ENCODE measurements around the gene CFDP1. TPM values are rescaled to one million over a fixed set of nuclear protein-coding genes. Genes with fewer than 3 reads are reported as not detected.

Gene CFDP1
- total and polyA plus RNA-seq, 2 donors (not counting 1 experiment from before 2014, with no cell fraction given) = 6.3 to 42.8 TPM

DNA sequence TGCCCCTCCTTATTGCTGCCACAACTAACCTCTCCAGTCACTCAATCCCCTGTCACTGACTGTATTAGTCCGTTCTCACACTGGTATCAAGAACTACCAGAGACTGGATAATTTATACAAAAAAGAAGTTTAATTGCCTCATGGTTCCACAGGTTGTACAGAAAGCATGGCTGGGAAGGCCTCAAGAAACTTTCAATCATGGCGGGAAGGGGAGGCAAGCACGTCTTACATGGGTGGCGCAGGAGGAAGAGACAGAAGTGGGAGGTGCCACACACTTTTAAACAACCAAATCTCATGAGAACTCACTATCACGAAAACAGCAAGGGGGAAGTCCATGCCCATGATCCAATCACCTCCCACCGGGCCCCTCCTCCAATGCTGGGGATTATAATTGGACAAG, 95.9 kb downstream of the CFDP1 start:
- no peak overlapping the region for H3K4me2 ChIP-seq (replicated peaks; ENCODE audit: low read depth, low read length, poor library complexity, severe bottlenecking)
- H4K20me1 ChIP-seq (ENCODE audit: control insufficient read depth, insufficient read depth, low read length, poor library complexity, severe bottlenecking) = peaks cover 41% of the 10 kb centered on the region
- Mint-ChIP-seq H3K27me3 (peaks cover 81% of the 10 kb centered on the region), H3K27ac (no peak overlapping the region), H3K9me3 (ENCODE audit: insufficient read depth) (no peaks in the 10 kb centered on the region), H3K4me1 (peaks cover 14% of the 10 kb centered on the region), H3K4me3 (no peak overlapping the region)
- 100% methylated on average over 1 of the region's 6 CpGs for WGBS (ENCODE audit: insufficient coverage)
- H2AFZ ChIP-seq (ENCODE audit: insufficient read depth, low read depth, low read length, poor library complexity, severe bottlenecking) = no peak overlapping the region
- DNase-seq = no peak
- H3K27ac ChIP-seq (ENCODE audit: low read length in 2 of 2) = no peak overlapping the region
- ChIA-PET POLR2A (no interaction called here), CTCF (no interaction called here)
- ATAC-seq (ENCODE audit: low read depth) = no peak
- no peak overlapping the region for H3K4me3 ChIP-seq (ENCODE audit: control extremely low read depth in 1 of 5, extremely low read depth in 1 of 5, insufficient read depth in 1 of 5, low read depth in 2 of 5, low read length in 4 of 5)
- no peak overlapping the region for H3K9ac ChIP-seq (ENCODE audit: low read length)
- H3K79me2 ChIP-seq (ENCODE audit: control insufficient read depth, insufficient read depth, low read length) = no peaks in the 10 kb centered on the region
- no peak for TF ChIP-seq CTCF (IDR thresholded peaks at IDR 0.05)
- TF ChIP-seq EZH2 (IDR thresholded peaks at IDR 0.05; ENCODE audit: borderline replicate concordance, insufficient read depth, low read depth, low read length, poor library complexity, severe bottlenecking) = no peak
- H3K27me3 ChIP-seq (replicated peaks in 1 of 4; ENCODE audit: control extremely low read depth in 1 of 4, control insufficient read depth in 3 of 4, insufficient read depth in 4 of 4, low read length in 3 of 4) = peaks cover 0 to 55% (median 42%) of the 10 kb centered on the region in 4 experiments
- no peaks in the 10 kb centered on the region for H3K9me3 ChIP-seq (ENCODE audit: control extremely low read depth in 1 of 3, control insufficient read depth in 2 of 3, insufficient read depth in 1 of 3, low read length in 2 of 3)
- H3K4me1 ChIP-seq (ENCODE audit: control insufficient read depth in 2 of 2, insufficient read depth in 2 of 2, low read length in 2 of 2) = peaks cover 12 to 18% of the 10 kb centered on the region in 2 donors
- H3K36me3 ChIP-seq (replicated peaks in 1 of 2; ENCODE audit: control extremely low read depth in 1 of 2, control insufficient read depth in 1 of 2, extremely low read depth in 1 of 2, insufficient read depth in 2 of 2, low read length in 1 of 2) = peaks cover 0 to 6% of the 10 kb centered on the region in 2 experiments
- intact Hi-C loops (cut with micrococcal nuclease) = no loop called here

DNA sequence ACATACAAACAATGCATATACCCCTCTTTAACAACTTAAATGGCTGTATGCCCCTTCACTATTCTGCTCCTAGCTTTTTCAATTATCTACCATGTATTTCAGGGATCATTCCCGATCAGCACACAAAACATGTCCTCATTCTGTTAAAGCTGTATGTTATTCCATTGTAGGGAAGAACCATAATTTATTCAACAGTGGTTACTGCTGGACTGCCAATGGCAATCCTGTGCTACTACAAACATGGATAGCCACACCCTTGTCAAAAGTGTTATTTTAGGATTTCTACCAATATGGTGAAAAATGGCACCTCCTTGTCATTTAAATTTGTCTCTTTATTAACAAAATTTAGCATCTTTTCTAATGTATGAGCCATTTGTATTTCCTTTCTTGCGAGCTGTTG, 96.8 kb downstream of the CFDP1 start:
- no peak overlapping the region for H3K27ac Mint-ChIP-seq

More for the DNA sequence above, 96.8 kb downstream of the CFDP1 start:
- no peaks in the 10 kb centered on the region for H3K9me3 Mint-ChIP-seq (ENCODE audit: insufficient read depth)
- H3K27me3 ChIP-seq (replicated peaks in 1 of 4; ENCODE audit: control extremely low read depth in 1 of 4, control insufficient read depth in 3 of 4, insufficient read depth in 4 of 4, low read length in 3 of 4) = peaks cover 0 to 63% (median 41%) of the 10 kb centered on the region in 4 experiments
- CTCF ChIA-PET = no interaction called here
- no peaks in the 10 kb centered on the region for H3K9me3 ChIP-seq (ENCODE audit: control extremely low read depth in 1 of 3, control insufficient read depth in 2 of 3, insufficient read depth in 1 of 3, low read length in 2 of 3)
- ATAC-seq (ENCODE audit: low read depth) (no peak), DNase-seq (no peak)
- H3K4me2 ChIP-seq (replicated peaks; ENCODE audit: low read depth, low read length, poor library complexity, severe bottlenecking) = no peak overlapping the region
- H3K36me3 ChIP-seq (replicated peaks in 1 of 2; ENCODE audit: control extremely low read depth in 1 of 2, control insufficient read depth in 1 of 2, extremely low read depth in 1 of 2, insufficient read depth in 2 of 2, low read length in 1 of 2) = peaks cover 0 to 6% of the 10 kb centered on the region in 2 experiments
- POLR2A ChIA-PET = no interaction called here
- H2AFZ ChIP-seq (ENCODE audit: insufficient read depth, low read depth, low read length, poor library complexity, severe bottlenecking) = no peak overlapping the region
- intact Hi-C loops (cut with micrococcal nuclease) = no loop called here
- H3K9ac ChIP-seq (ENCODE audit: low read length) = no peak overlapping the region
- peaks cover 36% of the 10 kb centered on the region for H4K20me1 ChIP-seq (ENCODE audit: control insufficient read depth, insufficient read depth, low read length, poor library complexity, severe bottlenecking)
- TF ChIP-seq EZH2 (IDR thresholded peaks at IDR 0.05; ENCODE audit: borderline replicate concordance, insufficient read depth, low read depth, low read length, poor library complexity, severe bottlenecking) (no peak), CTCF (IDR thresholded peaks at IDR 0.05) (no peak)
- WGBS (ENCODE audit: insufficient coverage) = 100% methylated on average over 1 of the region's 2 CpGs
- H3K79me2 ChIP-seq (ENCODE audit: control insufficient read depth, insufficient read depth, low read length) = no peaks in the 10 kb centered on the region
- H3K27me3 Mint-ChIP-seq = peaks cover 78% of the 10 kb centered on the region
- no peak overlapping the region for H3K4me3 ChIP-seq (ENCODE audit: control extremely low read depth in 1 of 5, extremely low read depth in 1 of 5, insufficient read depth in 1 of 5, low read depth in 2 of 5, low read length in 4 of 5)
- peaks cover 12 to 18% of the 10 kb centered on the region in 2 donors for H3K4me1 ChIP-seq (ENCODE audit: control insufficient read depth in 2 of 2, insufficient read depth in 2 of 2, low read length in 2 of 2)
- H3K4me1 Mint-ChIP-seq = peaks cover 14% of the 10 kb centered on the region
- no peak overlapping the region for H3K4me3 Mint-ChIP-seq
- no peak overlapping the region for H3K27ac ChIP-seq (ENCODE audit: low read length in 2 of 2)

All from B cell (primary cell).